Astrocyte (in vitro differentiated cells and primary cell): ENCODE results near the gene TSPAN32.
"Not testable (repeated sequence)": the region's sequence is repeated elsewhere in the genome, so short reads cannot be mapped to it uniquely, and the experiment has no call there.

Experiments
- EZH2 ChIP-seq: IDR thresholded peaks from 2 replicates; pipeline ENCODE4 v1.6.1; 2012; ENCODE audit warnings: mild to moderate bottlenecking, low read length, inconsistent platforms; ENCODE audit not compliant: insufficient read depth
- TF ChIP-seq, protein P1 (sequence below): IDR thresholded peaks from 2 replicates; pipeline ENCODE4 v1.5.1; 2011; ENCODE audit warnings: low read depth, mild to moderate bottlenecking, inconsistent platforms, low read length, moderate library complexity; ENCODE audit not compliant: insufficient read depth

DNA sequence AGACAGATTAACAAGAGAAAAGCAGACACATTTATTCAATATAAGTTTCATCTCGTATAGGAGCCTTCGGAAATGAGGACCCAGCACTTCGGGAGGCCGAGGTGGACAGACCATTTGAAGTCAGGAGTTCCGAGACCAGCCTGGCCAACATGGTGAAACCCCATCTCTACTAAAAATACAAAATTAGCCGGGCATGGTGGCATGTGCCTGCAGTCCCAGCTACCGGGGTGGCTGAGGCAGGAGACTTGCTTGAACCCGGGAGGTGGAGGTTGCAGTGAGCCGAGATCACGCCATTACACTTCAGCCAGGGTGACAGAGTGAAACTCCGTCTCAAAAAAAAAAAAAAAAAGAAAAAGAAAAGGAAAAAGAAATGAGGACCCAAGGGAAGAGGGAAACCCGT, 62.6 kb downstream of the TSPAN32 start:
- TF ChIP-seq, protein P1, sequence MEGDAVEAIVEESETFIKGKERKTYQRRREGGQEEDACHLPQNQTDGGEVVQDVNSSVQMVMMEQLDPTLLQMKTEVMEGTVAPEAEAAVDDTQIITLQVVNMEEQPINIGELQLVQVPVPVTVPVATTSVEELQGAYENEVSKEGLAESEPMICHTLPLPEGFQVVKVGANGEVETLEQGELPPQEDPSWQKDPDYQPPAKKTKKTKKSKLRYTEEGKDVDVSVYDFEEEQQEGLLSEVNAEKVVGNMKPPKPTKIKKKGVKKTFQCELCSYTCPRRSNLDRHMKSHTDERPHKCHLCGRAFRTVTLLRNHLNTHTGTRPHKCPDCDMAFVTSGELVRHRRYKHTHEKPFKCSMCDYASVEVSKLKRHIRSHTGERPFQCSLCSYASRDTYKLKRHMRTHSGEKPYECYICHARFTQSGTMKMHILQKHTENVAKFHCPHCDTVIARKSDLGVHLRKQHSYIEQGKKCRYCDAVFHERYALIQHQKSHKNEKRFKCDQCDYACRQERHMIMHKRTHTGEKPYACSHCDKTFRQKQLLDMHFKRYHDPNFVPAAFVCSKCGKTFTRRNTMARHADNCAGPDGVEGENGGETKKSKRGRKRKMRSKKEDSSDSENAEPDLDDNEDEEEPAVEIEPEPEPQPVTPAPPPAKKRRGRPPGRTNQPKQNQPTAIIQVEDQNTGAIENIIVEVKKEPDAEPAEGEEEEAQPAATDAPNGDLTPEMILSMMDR = not testable (repeated sequence)
- TF ChIP-seq EZH2 = not testable (repeated sequence)
